HTERT RPE-1 (cell line): ENCODE data around the gene STARD10.

Experiments used
- in situ Hi-C: fragments of 300-500 bp; cut with MboI; formaldehyde crosslinking; loops from 4 replicates; pipeline ENCODE4 v1.14.3; 2020; ENCODE audit warnings: low sequenced_read_pairs

STARD10 gene

DNA sequence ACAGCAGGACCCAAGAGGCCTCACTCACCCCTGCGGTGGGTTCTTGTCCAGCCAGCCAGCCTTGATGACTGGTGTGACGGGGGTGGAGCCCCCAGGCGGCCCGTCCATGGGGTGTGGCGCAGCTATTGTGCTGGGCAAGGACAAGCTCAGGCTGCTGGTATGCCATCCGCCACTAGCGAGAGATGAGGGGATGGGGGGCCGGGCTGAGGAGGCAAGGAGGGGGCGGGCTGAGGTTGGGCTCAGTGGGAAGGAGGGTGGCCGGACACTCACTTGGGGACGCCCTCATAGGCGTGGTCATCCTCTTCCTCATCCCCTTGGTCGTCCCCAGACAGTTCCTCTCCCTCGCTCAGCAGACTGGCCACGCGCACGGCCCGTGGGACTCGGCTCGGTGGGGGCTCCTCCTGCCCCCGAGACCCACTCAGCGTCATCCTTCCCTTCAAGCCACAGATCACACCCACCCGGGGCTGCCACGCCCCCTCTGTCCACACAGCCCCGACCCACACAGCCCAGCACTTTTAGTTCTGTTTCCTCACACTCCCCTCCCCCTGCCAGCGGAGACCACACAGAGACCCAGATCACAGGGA lies 81.6 kb downstream of the STARD10 start:
- in situ Hi-C loops: no loop called here

DNA sequence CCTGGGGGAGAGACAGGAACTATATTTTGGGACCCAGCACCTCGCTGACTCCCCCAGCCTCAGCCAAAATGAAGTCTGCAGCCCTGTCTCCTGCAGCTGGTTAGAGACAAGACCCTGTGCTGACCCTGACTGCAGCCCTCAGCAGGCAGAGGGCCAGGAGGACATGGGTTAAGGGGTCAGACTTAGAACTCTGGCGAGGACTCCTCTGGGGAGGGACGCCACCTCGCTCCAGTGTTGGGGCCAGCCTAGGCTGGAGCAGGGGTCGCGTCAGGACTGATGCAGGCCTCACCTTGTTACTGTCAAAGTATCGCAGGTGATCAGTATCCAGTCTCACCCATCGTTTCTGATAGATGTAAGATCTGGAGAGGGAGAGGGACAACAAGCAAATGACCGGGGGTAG lies 82.7 kb downstream of the STARD10 start:
- in situ Hi-C loops: no loop called here

DNA sequence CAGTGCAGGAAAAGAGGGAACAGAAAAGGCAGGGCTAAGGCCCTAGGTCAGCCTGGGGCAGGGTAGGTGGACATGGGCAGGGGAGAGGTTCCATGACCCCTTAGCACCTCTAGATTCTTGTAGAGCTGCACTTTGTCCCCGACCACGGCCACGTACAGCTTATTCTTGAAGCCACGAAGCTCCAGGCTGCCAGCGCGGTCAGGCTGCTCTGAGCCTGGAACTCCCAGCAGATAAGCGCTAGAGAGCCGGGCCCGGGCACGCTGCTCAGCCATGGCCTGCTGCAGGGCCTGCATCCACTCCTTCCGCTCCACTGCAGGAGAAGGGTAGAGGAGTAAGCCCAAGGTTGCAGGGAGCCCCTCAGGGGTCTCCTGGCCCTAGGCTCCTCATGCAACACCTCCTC lies 83.6 kb downstream of the STARD10 start:
- in situ Hi-C loops: no loop called here

DNA sequence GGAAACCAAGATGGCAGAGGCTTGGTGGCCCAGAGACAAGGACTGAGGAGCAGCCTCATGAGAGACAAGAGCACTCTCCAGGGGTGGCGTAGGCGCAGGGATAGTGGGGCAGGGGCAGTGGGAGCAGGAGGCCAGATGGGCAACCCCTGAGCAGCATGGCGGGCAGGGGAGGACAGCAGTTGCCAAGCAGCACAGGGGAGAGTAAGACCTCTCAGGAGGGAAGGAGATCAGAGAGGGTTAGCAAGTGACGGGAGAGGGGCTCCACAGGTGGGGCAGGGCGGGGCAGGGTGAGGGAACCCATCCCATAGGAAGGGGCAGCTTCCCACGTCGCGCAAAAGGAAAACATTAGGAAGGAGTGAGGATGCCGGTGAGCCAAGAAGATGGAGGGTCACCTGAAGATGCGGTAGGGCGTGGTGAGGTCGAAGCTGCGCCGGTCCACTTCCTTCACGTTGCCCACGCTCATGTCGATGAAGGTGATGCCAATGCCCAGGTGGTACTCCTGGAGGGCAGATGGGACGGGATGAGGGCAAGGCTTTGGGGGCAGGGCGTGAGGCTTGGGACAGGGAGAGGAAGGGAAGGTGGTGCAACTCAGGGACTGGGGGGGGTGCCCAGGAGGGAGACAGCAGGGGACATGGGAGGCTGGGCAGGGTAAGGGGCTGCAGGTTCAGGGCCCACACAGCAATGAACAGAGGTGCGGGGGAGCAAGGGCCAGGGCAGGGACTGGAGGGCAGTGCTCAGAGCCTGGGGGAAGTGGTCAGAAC lies 84.2 kb downstream of the STARD10 start:
- in situ Hi-C loops: no loop called here

DNA sequence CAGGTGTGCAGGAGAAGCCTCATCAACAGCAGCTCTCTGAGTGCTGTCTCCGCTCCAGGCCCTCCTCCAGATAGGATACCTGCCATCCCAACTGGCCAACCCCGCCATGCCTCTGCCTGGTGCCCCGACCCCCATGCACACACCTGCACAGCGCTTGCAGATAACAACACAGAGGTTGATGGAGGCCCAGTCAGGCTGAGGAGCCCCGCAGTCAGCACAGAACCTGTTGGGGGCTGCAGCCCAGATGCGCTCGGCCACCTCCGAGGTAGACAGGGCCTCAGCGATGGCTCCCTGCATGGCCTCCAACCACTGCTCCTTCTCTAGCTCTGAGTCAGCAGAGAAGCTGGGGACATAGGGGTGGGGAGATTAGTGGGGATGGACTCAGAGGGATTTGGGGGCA lies 86.8 kb downstream of the STARD10 start:
- in situ Hi-C loops: no loop called here

DNA sequence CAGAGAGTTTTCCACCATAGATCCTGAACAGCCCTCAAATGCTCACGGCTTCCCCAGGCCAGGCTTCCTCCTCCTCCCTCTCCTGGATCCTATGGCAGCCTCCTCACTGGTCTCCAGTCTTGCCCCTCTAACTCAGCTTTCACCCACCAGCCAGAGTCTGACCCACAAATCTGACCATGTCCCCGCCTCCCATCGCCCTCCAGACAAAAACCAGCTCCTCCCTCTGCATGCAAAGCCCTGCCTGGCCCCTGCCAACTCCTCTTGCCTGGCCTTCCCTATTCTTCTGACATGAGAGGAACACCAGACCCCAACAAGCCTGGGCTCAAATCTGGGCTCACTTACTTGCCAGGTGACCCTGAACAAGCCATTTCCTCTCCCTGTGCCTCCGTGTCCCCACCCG lies 87.3 kb downstream of the STARD10 start:
- in situ Hi-C loops: no loop called here

DNA sequence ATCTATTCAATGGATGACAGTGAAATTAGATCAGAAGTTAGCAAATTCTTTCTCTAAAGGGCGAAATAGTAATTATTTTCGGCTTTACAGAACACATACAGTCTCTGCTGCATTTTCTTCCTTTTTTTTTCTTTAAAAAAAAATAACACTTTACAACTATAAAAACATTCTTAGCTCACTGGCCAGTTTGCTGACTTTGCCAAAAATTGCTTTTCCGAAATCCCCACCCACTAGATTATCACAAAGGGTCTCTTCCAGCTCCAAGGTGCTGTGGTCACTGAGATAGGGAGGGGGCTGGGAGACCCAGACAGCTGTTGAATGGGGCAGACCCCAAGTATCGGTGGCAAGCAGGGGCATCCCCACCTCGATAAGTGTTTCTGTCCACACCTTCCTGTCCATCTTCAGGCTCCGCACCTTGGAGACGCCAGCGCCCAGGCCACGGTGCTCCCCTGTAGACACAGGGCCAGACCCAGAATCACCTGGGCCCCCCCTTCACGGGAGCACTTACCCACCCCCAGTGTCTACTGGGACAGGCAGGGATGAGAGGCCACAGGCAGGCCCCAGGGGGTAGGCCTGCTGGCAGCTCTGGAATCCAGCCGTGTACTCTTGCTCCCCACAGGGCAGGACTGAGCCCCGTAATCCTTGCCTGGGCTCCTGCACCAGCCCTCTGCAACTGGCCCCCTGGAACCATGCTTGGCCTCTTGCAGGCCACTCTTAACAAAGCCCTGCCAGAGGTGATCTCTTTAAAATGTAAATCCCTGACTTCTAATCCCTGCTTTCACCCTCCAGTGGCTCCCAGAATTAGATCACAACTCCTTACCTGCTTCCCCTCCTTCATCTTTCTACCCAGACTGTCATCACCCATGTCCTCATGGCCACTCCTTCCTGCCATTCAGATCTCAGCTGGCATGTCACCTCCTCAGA lies 88.1 kb downstream of the STARD10 start:
- in situ Hi-C loops: no loop called here

DNA sequence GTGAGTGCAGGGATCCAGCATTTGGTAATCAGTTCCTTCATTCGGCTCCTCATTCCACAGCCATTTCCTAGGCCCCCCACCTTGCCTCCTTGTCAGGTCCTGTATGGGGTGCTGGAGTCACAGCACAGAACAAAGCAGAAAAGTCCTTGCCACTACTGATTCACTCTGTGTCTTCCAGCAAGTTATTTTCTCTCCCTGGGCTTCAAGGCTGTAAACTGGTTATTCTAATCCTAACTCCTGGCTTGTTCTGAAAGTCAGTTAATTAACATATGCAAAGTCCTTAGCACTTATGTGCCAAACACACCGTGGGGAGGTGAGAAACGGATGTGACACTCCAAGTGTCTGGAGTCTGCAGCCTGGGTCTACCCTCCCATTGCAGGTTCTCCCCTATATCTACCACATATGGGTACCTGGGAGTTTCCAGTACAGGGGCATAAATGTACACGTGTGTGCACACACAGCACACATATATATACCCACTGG lies 89.0 kb downstream of the STARD10 start:
- in situ Hi-C loops: no loop called here
